B cell (primary cell): ENCODE measurements around the gene TBC1D14. TPM values are rescaled to one million over a fixed set of nuclear protein-coding genes. Genes with fewer than 3 reads are reported as not detected.
A peak's percentile ranks its signal among the peaks of the same experiment; 100 is the strongest.

Experiments used
- ATAC-seq: fragments of 200-7000 bp; cut with Tn5 transposase; one replicate; pipeline ENCODE4 v1.10.0; 2021; ENCODE audit warnings: low read depth, mild to moderate bottlenecking, moderate number of reproducible peaks, moderate library complexity
- CTCF ChIA-PET: fragments of 350-600 bp; sonication (Branson Sonifier 250); formaldehyde crosslinking; loops from one replicate; lab custom pipeline; 2021; ENCODE audit warnings: antibody characterized with exemption, inconsistent platforms; lab: Charles Lee
- POLR2A ChIA-PET: fragments of 350-600 bp; sonication (Branson Sonifier 250); formaldehyde crosslinking; loops from one replicate; lab custom pipeline; 2021; ENCODE audit warnings: antibody characterized with exemption; lab: Charles Lee
- DNase-seq: peaks from one replicate; pipeline ENCODE4 v3.0.0; 2013
- H2AFZ ChIP-seq: 2 replicates; pipeline ENCODE4 v1.6.1; 2012; ENCODE audit warnings: mild to moderate bottlenecking, low read depth, low read length; ENCODE audit not compliant: insufficient read depth, poor library complexity, severe bottlenecking
- H3K27ac ChIP-seq, 2 donors: 1 replicate in 1 of 2; 2 replicates in 1 of 2; pipeline ENCODE4 v1.5.1; 2012 to 2013; ENCODE audit warnings: low read length in 2 of 2, mild to moderate bottlenecking in 2 of 2, moderate library complexity in 1 of 2
- H3K27me3 ChIP-seq, 4 experiments: fragments of 200-600 bp in 1 of 4; sonication (generic) in 1 of 4; replicated peaks in 1 of 4; 1 replicate in 2 of 4; 2 replicates in 2 of 4; pipeline versions ENCODE4 v1.6.1 to v1.7.0; 2013 to 2016; ENCODE audit warnings: low read length in 3 of 4, mild to moderate bottlenecking in 2 of 4, mixed read lengths in 1 of 4, moderate library complexity in 1 of 4; ENCODE audit not compliant: insufficient read depth in 4 of 4, control insufficient read depth in 3 of 4; ENCODE audit errors: control extremely low read depth in 1 of 4
- H3K36me3 ChIP-seq, 2 experiments: replicated peaks in 1 of 2; 1 replicate in 1 of 2; 2 replicates in 1 of 2; pipeline versions ENCODE4 v1.6.1 to v1.7.1; 2013; ENCODE audit warnings: low read length in 1 of 2; ENCODE audit not compliant: insufficient read depth in 2 of 2, control insufficient read depth in 1 of 2; ENCODE audit errors: control extremely low read depth in 1 of 2, extremely low read depth in 1 of 2
- H3K4me1 ChIP-seq, 2 donors: fragments of 200-600 bp in 1 of 2; sonication (generic) in 1 of 2; 1 replicate in 1 of 2; 2 replicates in 1 of 2; pipeline versions ENCODE4 v1.5.1 to v1.6.1; 2013 to 2017; ENCODE audit warnings: low read length in 2 of 2; ENCODE audit not compliant: control insufficient read depth in 2 of 2, insufficient read depth in 2 of 2
- H3K4me2 ChIP-seq: replicated peaks from 2 replicates; pipeline ENCODE3; 2012; ENCODE audit warnings: mild to moderate bottlenecking, low read depth, low read length; ENCODE audit not compliant: poor library complexity, severe bottlenecking
- H3K4me3 ChIP-seq, 5 experiments: fragments of 200-600 bp in 1 of 5; sonication (generic) in 1 of 5; 1 replicate in 3 of 5; 2 replicates in 2 of 5; pipeline versions ENCODE4 v1.5.1 to v1.7.0; 2011 to 2016; ENCODE audit warnings: low read length in 4 of 5, mild to moderate bottlenecking in 4 of 5, low read depth in 2 of 5, control low read depth in 1 of 5, moderate library complexity in 1 of 5; ENCODE audit not compliant: insufficient read depth in 1 of 5; ENCODE audit errors: control extremely low read depth in 1 of 5, extremely low read depth in 1 of 5
- H3K79me2 ChIP-seq: fragments of 200-600 bp; sonication (generic); one replicate; pipeline ENCODE4 v1.6.0; 2016; ENCODE audit warnings: low read length; ENCODE audit not compliant: control insufficient read depth, insufficient read depth
- H3K9ac ChIP-seq: fragments of 200-600 bp; sonication (generic); 2 replicates; pipeline ENCODE4 v1.6.1; 2017; ENCODE audit warnings: mild to moderate bottlenecking, low read length, moderate library complexity
- H3K9me3 ChIP-seq, 3 donors: one replicate each; pipeline versions ENCODE4 v1.6.1 to v1.7.1; 2013; ENCODE audit warnings: low read length in 2 of 3; ENCODE audit not compliant: control insufficient read depth in 2 of 3, insufficient read depth in 1 of 3; ENCODE audit errors: control extremely low read depth in 1 of 3
- H4K20me1 ChIP-seq: 2 replicates; pipeline ENCODE4 v1.6.0; 2012; ENCODE audit warnings: mild to moderate bottlenecking, low read length; ENCODE audit not compliant: insufficient read depth, control insufficient read depth, poor library complexity, severe bottlenecking
- H3K27ac Mint-ChIP-seq: one replicate; pipeline ENCODE4 v1.8.0; 2021; ENCODE audit warnings: mixed read lengths
- H3K27me3 Mint-ChIP-seq: one replicate; pipeline ENCODE4 v1.8.0; 2021; ENCODE audit warnings: mixed read lengths
- H3K4me1 Mint-ChIP-seq: one replicate; pipeline ENCODE4 v1.8.0; 2021; ENCODE audit warnings: mixed read lengths
- H3K4me3 Mint-ChIP-seq: one replicate; pipeline ENCODE4 v1.8.0; 2021; ENCODE audit warnings: mixed read lengths
- H3K9me3 Mint-ChIP-seq: one replicate; pipeline ENCODE4 v1.8.0; 2022; ENCODE audit warnings: mixed read lengths; ENCODE audit not compliant: insufficient read depth
- EZH2 ChIP-seq: IDR thresholded peaks from 2 replicates; pipeline ENCODE4 v1.6.1; 2012; ENCODE audit warnings: borderline replicate concordance, low read depth, mild to moderate bottlenecking, moderate library complexity, low read length; ENCODE audit not compliant: insufficient read depth, poor library complexity, severe bottlenecking
- WGBS: methylation state at CpG from one replicate; pipeline ENCODE4 v1.1.5; 2013; ENCODE audit warnings: missing lambda C conversion rate; ENCODE audit not compliant: insufficient coverage; 5-methylcytosine and 5-hydroxymethylcytosine counted together
- intact Hi-C: fragments of 100-400 bp; cut with micrococcal nuclease; formaldehyde crosslinking; loops from one replicate; pipeline ENCODE4 v1.10.0; 2022
- polyA plus RNA-seq: library from polyadenylated mRNA; depleted of rRNA; stranded (reverse); fragments of >200 nt; gene quantifications from 2 replicates; pipeline ENCODE4 v1.2.3, GENCODE V29; 2012
- total RNA-seq, 2 donors: library from RNA; stranded (reverse); fragments of 120-200 nt in 1 of 2; gene quantifications; 1 replicate in 1 of 2; 2 replicates in 1 of 2; pipeline versions ENCODE4 v1.2.3 to v1.2.4, GENCODE V29; 2013 to 2022
- TF ChIP-seq, protein P1 (sequence below): fragments of 200-600 bp; IDR thresholded peaks from one replicate; pipeline ENCODE4 v1.8.0; 2022; ENCODE audit warnings: antibody characterized with exemption, mild to moderate bottlenecking

The TBC1D14 gene
- total and polyA plus RNA-seq, 2 donors (not counting 1 experiment from before 2014, with no cell fraction given): 21.9 to 42.0 TPM

DNA sequence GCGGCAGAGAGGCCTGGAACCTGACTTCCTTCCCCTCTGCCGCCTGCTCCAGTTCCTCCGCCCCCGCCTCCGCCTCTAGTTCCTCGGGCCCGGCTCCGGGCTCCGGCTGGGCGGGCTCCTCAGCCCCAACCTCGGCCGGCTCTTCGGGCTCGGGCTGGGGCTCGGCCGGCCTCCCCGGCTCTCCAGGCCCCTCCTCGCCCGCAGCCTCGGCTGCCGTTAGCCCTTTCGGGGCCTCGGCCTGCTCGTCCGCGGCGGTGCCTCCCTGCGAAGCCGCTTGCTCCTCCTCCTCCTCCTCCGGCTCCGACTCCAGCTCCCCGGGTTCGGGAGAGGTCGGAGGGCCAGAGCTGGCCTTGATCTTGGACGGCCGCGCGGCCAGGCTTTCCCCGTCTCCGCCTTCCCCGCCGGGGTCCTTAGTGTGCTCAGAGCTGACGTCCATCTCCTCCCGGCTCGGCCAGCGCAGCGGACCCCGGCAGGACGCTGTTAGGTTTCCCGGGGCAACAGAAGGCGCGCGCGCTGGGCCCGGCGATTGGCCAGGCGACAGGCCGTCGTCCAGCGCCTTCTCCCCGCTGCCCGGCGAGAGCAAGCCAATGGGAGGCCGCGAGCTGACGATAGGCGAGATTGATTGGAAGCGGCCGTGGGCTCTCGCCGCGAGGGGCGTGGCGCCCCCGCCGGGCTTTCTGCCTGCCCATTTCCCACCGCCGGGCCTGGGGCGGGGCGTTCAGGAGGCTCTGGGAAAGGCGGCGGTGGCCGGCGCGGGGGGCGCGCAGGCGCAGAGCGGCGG is 133.1 kb downstream of the TBC1D14 start:
- peak overlapping the region; percentile 81 for H3K9ac ChIP-seq
- TF ChIP-seq EZH2: no peak
- TF ChIP-seq, protein P1, sequence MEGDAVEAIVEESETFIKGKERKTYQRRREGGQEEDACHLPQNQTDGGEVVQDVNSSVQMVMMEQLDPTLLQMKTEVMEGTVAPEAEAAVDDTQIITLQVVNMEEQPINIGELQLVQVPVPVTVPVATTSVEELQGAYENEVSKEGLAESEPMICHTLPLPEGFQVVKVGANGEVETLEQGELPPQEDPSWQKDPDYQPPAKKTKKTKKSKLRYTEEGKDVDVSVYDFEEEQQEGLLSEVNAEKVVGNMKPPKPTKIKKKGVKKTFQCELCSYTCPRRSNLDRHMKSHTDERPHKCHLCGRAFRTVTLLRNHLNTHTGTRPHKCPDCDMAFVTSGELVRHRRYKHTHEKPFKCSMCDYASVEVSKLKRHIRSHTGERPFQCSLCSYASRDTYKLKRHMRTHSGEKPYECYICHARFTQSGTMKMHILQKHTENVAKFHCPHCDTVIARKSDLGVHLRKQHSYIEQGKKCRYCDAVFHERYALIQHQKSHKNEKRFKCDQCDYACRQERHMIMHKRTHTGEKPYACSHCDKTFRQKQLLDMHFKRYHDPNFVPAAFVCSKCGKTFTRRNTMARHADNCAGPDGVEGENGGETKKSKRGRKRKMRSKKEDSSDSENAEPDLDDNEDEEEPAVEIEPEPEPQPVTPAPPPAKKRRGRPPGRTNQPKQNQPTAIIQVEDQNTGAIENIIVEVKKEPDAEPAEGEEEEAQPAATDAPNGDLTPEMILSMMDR: peak; percentile 27

More for the DNA sequence above, 133.1 kb downstream of the TBC1D14 start:
- ChIA-PET POLR2A (interaction anchor here (0.6 to 4.6 kb wide), 8 partner anchors 11 to 402 kb away, joined by 3 to 36 read pairs (median 5); partner anchors contain the start of genes GRPEL1, MRFAP1 and TBC1D14), CTCF (interaction anchor here (1.0 to 9.5 kb wide), 15 partner anchors 8 to 370 kb away, joined by 3 to 164 read pairs (median 6); partner anchors contain the start of genes GRPEL1 and TBC1D14)
- H3K79me2 ChIP-seq: peaks cover 42% of the 10 kb centered on the region
- intact Hi-C loops: loop anchor here (1.0 to 2.0 kb wide), 8 partner anchors 26 to 368 kb away; partner anchors contain the start of genes GRPEL1, KIAA0232 and TBC1D14
- Mint-ChIP-seq H3K27ac (peak overlapping the region; percentile 92), H3K4me1 (peaks cover 49% of the 10 kb centered on the region), H3K9me3 (no peaks in the 10 kb centered on the region), H3K27me3 (no peaks in the 10 kb centered on the region), H3K4me3 (peak overlapping the region; percentile 97)
- H3K27ac ChIP-seq: peak overlapping the region in 1 of 2 donors; percentile 26
- ATAC-seq: peak; percentile 87
- peak overlapping the region; percentile 94 for H2AFZ ChIP-seq
- DNase-seq: peak; percentile 95
- H3K9me3 ChIP-seq: no peaks in the 10 kb centered on the region
- WGBS: under 1% methylated on average over 90 of the region's 90 CpGs
- peak overlapping the region; percentile 100 for H3K4me2 ChIP-seq
- peaks cover 31 to 46% of the 10 kb centered on the region in 2 donors for H3K4me1 ChIP-seq
- peak overlapping the region; percentile 51 to 86 (median 76) for H3K4me3 ChIP-seq
- H3K27me3 ChIP-seq: no peaks in the 10 kb centered on the region
- peaks cover 0 to 1% of the 10 kb centered on the region in 2 experiments for H3K36me3 ChIP-seq
- peaks cover 43% of the 10 kb centered on the region for H4K20me1 ChIP-seq
